MCF 10A (cell line): ENCODE results near the gene SNX33. TPM values are rescaled to one million over a fixed set of nuclear protein-coding genes. Genes with fewer than 3 reads are reported as not detected.
"Not testable (repeated sequence)": the region's sequence is repeated elsewhere in the genome, so short reads cannot be mapped to it uniquely, and the experiment has no call there.

ENCODE experiments used
- BruUV-seq: library from RNA; stranded (reverse); fragments of 400-500 nt; replicated peaks from 2 replicates; lab custom pipeline; 2021; lab: Mats Ljungman, UMichigan
- CTCF ChIA-PET: fragments of 300-600 bp; sonication (Branson Sonifier 250); formaldehyde crosslinking; extraction: SDS; loops from one replicate; lab custom pipeline; 2021; ENCODE audit warnings: antibody characterized with exemption, inconsistent platforms; lab: Yijun Ruan, JAX
- POLR2A ChIA-PET: fragments of 300-600, 350-650 bp; sonication (Branson Sonifier 250); formaldehyde crosslinking; extraction: SDS; loops from one replicate; lab custom pipeline; 2020; ENCODE audit warnings: antibody characterized with exemption, inconsistent platforms; lab: Yijun Ruan, JAX
- DNase-seq: peaks from one replicate; pipeline ENCODE4 v3.0.0-alpha.2; 2018; ENCODE audit not compliant: unreplicated experiment
- H3K27ac Mint-ChIP-seq: one replicate; pipeline ENCODE4 v1.8.0; 2022; ENCODE audit warnings: mild to moderate bottlenecking, low read depth, mixed read lengths; ENCODE audit not compliant: unreplicated experiment
- H3K27me3 Mint-ChIP-seq: one replicate; pipeline ENCODE4 v1.8.0; 2022; ENCODE audit warnings: mixed read lengths; ENCODE audit not compliant: insufficient read depth, unreplicated experiment
- H3K36me3 Mint-ChIP-seq: one replicate; pipeline ENCODE4 v1.8.0; 2022; ENCODE audit warnings: mild to moderate bottlenecking, moderate library complexity, mixed read lengths; ENCODE audit not compliant: insufficient read depth, unreplicated experiment
- H3K4me1 Mint-ChIP-seq: one replicate; pipeline ENCODE4 v1.8.0; 2022; ENCODE audit warnings: mixed read lengths; ENCODE audit not compliant: insufficient read depth, unreplicated experiment
- H3K4me3 Mint-ChIP-seq: one replicate; pipeline ENCODE4 v1.8.0; 2022; ENCODE audit warnings: mild to moderate bottlenecking, moderate library complexity, mixed read lengths; ENCODE audit not compliant: unreplicated experiment
- H3K9me3 Mint-ChIP-seq: one replicate; pipeline ENCODE4 v1.8.0; 2022; ENCODE audit warnings: mixed read lengths; ENCODE audit not compliant: unreplicated experiment
- intact Hi-C: fragments of 100-400 bp; cut with micrococcal nuclease; formaldehyde crosslinking; loops from 2 replicates; pipeline ENCODE4 v1.14.1; 2022
- total RNA-seq: library from RNA; stranded (reverse); gene quantifications from 2 replicates; pipeline ENCODE4 v1.2.3, GENCODE V29; 2022
- TF ChIP-seq, protein P1 (sequence below): fragments of 200-600 bp; IDR thresholded peaks from one replicate; pipeline ENCODE4 v1.8.0; 2022; ENCODE audit warnings: antibody characterized with exemption, mild to moderate bottlenecking; ENCODE audit not compliant: unreplicated experiment

SNX33 gene
- total RNA-seq, 1 experiment from 2014 or later, result 15.2 TPM

DNA sequence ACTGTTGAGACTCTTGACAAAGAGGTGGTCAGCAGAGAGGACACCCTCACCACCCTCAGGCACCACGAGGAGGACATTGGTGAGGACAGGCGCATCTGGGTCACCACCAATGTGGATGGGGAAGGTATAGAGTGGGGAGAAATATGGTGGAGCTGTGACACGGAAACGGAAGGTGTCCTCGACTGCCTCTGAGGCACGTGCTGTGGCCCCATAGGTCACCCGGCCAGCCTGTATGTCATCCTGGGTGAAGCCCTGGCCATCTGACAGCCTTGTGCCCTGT, 40.5 kb downstream of the SNX33 start:
- Mint-ChIP-seq H3K9me3 (no peaks in the 10 kb centered on the region), H3K27me3 (no peaks in the 10 kb centered on the region), H3K36me3 (no peaks in the 10 kb centered on the region), H3K4me1 (peaks cover 7% of the 10 kb centered on the region), H3K27ac (no peak overlapping the region), H3K4me3 (no peak overlapping the region)
- ChIA-PET POLR2A (no interaction called here), CTCF (interaction anchor here (0.6 to 7.3 kb wide), 2 partner anchors 68 to 114 kb away, joined by 6 to 93 read pairs; no protein-coding TSS in a partner anchor)
- TF ChIP-seq, protein P1, sequence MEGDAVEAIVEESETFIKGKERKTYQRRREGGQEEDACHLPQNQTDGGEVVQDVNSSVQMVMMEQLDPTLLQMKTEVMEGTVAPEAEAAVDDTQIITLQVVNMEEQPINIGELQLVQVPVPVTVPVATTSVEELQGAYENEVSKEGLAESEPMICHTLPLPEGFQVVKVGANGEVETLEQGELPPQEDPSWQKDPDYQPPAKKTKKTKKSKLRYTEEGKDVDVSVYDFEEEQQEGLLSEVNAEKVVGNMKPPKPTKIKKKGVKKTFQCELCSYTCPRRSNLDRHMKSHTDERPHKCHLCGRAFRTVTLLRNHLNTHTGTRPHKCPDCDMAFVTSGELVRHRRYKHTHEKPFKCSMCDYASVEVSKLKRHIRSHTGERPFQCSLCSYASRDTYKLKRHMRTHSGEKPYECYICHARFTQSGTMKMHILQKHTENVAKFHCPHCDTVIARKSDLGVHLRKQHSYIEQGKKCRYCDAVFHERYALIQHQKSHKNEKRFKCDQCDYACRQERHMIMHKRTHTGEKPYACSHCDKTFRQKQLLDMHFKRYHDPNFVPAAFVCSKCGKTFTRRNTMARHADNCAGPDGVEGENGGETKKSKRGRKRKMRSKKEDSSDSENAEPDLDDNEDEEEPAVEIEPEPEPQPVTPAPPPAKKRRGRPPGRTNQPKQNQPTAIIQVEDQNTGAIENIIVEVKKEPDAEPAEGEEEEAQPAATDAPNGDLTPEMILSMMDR, result no peak
- no peak for DNase-seq
- intact Hi-C loops, result loop anchor here (5.0 kb wide), 1 partner anchor 34 kb away; a partner anchor contains a TSS
- BruUV-seq, result no TSS peak

DNA sequence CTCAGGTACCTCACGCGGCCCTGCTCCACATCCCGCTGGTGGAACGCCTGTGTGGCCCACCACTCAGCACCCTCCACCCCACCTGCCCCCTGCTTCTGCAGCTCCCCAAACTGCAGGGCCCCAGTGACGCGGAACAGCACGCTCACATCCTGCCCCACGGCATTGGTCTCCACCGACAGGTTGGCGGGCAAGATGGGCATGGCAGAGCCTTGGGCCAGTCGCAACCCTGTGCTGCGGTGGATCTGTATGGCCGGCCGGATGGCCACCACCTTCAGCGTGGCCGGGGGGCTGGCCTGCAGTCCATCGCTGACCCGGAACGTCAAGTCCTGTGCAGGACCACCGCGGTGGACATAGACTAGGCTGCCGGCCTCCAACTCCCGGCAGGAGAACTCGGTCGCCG, 41.1 kb downstream of the SNX33 start:
- POLR2A ChIA-PET, result no interaction called here
- Mint-ChIP-seq H3K4me3 (no peak overlapping the region), H3K36me3 (no peaks in the 10 kb centered on the region), H3K27ac (no peak overlapping the region), H3K27me3 (no peaks in the 10 kb centered on the region), H3K9me3 (no peaks in the 10 kb centered on the region), H3K4me1 (peaks cover 10% of the 10 kb centered on the region)
- CTCF ChIA-PET, result interaction anchor here (0.6 to 7.3 kb wide), 2 partner anchors 68 to 113 kb away, joined by 6 to 93 read pairs; no protein-coding TSS in a partner anchor
- no TSS peak for BruUV-seq
- DNase-seq, result no peak
- intact Hi-C loops, result loop anchor here (5.0 kb wide), 1 partner anchor 33 kb away; a partner anchor contains a TSS
- TF ChIP-seq, protein P1, result no peak

DNA sequence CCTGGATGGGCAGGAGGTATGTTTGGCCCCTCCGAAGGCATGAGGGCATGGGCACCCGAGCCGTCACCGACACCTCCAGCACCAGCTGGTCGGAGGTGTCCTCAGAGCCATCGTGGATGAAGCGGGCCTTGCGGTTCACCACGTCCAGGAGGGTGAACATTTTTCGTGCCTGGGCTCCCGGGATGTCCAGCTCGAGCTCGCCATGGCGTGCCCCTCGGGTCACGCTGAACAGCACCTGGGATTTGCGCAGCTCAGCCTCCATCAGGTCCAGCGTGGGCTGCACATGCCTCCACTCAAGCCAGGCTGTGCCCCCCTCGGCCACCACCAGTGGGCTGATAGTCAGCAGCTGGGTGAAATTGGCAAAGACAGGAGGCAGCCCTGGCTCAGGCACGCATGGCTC, 41.7 kb downstream of the SNX33 start:
- H3K27me3 Mint-ChIP-seq, DNase-seq, H3K36me3 Mint-ChIP-seq, H3K4me3 Mint-ChIP-seq, H3K27ac Mint-ChIP-seq, H3K9me3 Mint-ChIP-seq, POLR2A ChIA-PET, BruUV-seq: not testable (repeated sequence)
- intact Hi-C loops, result loop anchor here (5.0 kb wide), 1 partner anchor 33 kb away; a partner anchor contains a TSS
- peaks cover 16% of the 10 kb centered on the region for H3K4me1 Mint-ChIP-seq
- CTCF ChIA-PET, result interaction anchor here (7.3 kb wide), 1 partner anchor 113 kb away, joined by 93 read pairs; no protein-coding TSS in a partner anchor

DNA sequence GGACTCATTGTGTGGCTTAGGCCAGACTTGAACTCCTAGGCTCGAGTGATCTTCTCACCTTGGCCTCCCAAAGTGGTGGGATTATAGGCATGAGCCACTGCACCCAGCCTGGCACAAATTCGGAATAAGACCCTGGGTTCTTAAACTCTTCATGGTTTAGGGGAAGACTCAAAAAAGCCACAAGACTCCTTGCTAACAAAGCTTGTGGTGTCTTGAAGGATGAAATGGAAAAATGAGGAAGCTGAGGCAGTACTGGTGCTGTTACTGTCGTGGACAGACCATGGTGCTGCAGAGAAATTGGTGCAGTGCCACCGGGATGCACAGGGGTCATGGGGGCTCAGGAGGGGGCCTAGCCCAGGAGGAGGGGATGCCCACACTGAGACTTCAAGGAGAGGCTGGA, 44.6 kb downstream of the SNX33 start:
- H3K27ac Mint-ChIP-seq, H3K36me3 Mint-ChIP-seq, BruUV-seq, DNase-seq, H3K9me3 Mint-ChIP-seq, intact Hi-C loops, POLR2A ChIA-PET, H3K27me3 Mint-ChIP-seq, H3K4me3 Mint-ChIP-seq: not testable (repeated sequence)
- CTCF ChIA-PET, result interaction anchor here (0.6 kb wide), 1 partner anchor 160 kb away, joined by 3 read pairs; no protein-coding TSS in a partner anchor
- H3K4me1 Mint-ChIP-seq, result peaks cover 39% of the 10 kb centered on the region

DNA sequence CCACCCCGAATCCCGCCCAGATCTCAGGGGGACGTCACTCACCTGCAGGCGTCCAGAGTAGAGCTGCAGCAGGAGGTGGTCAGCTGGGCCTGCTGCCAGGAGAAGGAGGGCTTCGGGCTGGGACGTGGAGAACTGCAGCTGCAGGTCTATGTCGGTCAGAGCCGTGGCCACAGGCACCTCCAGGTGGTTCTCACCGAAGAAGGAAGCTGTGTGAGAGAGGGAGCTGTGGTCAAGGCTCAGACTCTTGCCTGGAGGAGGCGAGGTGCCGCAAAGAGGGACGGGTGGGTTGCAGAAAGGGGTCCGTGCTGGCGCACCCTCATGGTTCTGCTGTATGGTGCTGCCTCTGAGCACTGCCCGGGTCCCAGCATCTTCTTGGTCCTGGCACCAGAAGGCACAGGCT, 45.3 kb downstream of the SNX33 start:
- BruUV-seq, H3K9me3 Mint-ChIP-seq, H3K27me3 Mint-ChIP-seq, intact Hi-C loops, H3K36me3 Mint-ChIP-seq, H3K4me3 Mint-ChIP-seq, H3K27ac Mint-ChIP-seq, DNase-seq, POLR2A ChIA-PET: not testable (repeated sequence)
- H3K4me1 Mint-ChIP-seq, result peaks cover 45% of the 10 kb centered on the region
- CTCF ChIA-PET, result interaction anchor here (0.8 to 1.6 kb wide), 4 partner anchors 25 to 112 kb away, joined by 3 to 14 read pairs (median 4); a partner anchor contains a TSS
